Measurements from ENCODE around the gene PAXIP1.
A peak's percentile ranks its signal among the peaks of the same experiment; 100 is the strongest.

Gene PAXIP1

DNA sequence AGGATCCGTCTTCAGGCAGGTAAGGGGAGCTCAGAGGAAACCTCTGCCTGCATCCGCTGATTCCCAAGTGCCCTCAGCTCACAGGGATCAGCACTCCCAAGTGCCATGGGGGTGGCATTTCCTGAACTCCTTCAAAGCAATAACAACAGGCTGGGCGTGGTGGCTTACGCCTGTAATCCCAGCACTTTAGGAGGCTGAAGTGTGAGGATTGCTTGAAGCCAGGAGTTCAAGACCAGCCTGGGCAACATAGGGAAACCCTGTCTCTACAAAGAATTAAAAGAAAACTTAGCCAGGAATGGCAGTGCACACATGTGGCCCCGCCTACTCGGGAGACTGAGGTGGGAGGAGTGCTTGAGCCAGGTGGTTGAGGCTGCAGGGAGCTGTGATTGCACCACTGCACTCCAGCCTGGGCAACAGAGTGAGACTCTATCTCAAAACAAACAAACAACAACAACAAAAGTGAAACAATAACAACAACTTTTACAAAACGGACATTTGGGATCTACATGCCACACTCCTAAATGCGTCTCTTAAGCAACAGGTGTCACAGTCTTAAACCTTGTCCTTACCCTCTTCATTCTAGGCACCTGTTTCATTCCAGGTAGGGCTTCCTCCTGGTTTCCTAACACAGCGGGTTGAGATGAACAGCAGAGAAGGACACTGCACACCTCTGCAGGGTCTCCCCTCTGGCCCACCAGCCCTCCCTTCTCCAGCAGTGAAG lies 73.8 kb downstream of the PAXIP1 start:
- Histone ChIP-seq H3K4me1 (ENCODE audit: control insufficient read depth, insufficient read depth, low read length) (no peaks in the 10 kb centered on the region), H3K4me3 (ENCODE audit: low read depth, low read length) (peak overlapping the region; percentile 43), H3K27ac (ENCODE audit: extremely low read depth, low read depth, low read length) (peak overlapping the region; percentile 0; the same call in 1 of the 2 replicates), H3K36me3 (ENCODE audit: control insufficient read depth in 2 of 2, insufficient read depth in 1 of 2, low read length in 2 of 2) (peaks cover 0 to 3% of the 10 kb centered on the region in 2 experiments; a peak in 1 of 3 replicates), H3K9me3 (ENCODE audit: control insufficient read depth, insufficient read depth, low read depth, low read length) (no peaks in the 10 kb centered on the region)
- CTCF ChIA-PET = interaction anchor here (0.6 to 3.4 kb wide), 7 partner anchors 13 to 905 kb away, joined by 3 to 31 read pairs (median 3); no protein-coding TSS in a partner anchor
- POLR2A ChIA-PET = interaction anchor here (1.0 kb wide), 1 partner anchor 416 kb away, joined by 3 read pairs; no protein-coding TSS in a partner anchor
- 0 out of 2 replicates have a peak, but pooled peaks have one; percentile 25 for TF ChIP-seq KLF7 (tag by site-specific recombination; IDR thresholded peaks at IDR 0.05; ENCODE audit: borderline replicate concordance)
- TF ChIP-seq, protein P1, sequence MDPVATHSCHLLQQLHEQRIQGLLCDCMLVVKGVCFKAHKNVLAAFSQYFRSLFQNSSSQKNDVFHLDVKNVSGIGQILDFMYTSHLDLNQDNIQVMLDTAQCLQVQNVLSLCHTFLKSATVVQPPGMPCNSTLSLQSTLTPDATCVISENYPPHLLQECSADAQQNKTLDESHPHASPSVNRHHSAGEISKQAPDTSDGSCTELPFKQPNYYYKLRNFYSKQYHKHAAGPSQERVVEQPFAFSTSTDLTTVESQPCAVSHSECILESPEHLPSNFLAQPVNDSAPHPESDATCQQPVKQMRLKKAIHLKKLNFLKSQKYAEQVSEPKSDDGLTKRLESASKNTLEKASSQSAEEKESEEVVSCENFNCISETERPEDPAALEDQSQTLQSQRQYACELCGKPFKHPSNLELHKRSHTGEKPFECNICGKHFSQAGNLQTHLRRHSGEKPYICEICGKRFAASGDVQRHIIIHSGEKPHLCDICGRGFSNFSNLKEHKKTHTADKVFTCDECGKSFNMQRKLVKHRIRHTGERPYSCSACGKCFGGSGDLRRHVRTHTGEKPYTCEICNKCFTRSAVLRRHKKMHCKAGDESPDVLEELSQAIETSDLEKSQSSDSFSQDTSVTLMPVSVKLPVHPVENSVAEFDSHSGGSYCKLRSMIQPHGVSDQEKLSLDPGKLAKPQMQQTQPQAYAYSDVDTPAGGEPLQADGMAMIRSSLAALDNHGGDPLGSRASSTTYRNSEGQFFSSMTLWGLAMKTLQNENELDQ (tag by site-specific recombination; IDR thresholded peaks at IDR 0.05; ENCODE audit: low read depth) = no peak
- peak; percentile 56; the same call in 1 of the 2 replicates for TF ChIP-seq ZFP37 (tag by site-specific recombination; IDR thresholded peaks at IDR 0.05)
- peak; percentile 70 for TF ChIP-seq KLF9 (tag by site-specific recombination; IDR thresholded peaks at IDR 0.05; ENCODE audit: low read depth)
- TF ChIP-seq, protein P2, sequence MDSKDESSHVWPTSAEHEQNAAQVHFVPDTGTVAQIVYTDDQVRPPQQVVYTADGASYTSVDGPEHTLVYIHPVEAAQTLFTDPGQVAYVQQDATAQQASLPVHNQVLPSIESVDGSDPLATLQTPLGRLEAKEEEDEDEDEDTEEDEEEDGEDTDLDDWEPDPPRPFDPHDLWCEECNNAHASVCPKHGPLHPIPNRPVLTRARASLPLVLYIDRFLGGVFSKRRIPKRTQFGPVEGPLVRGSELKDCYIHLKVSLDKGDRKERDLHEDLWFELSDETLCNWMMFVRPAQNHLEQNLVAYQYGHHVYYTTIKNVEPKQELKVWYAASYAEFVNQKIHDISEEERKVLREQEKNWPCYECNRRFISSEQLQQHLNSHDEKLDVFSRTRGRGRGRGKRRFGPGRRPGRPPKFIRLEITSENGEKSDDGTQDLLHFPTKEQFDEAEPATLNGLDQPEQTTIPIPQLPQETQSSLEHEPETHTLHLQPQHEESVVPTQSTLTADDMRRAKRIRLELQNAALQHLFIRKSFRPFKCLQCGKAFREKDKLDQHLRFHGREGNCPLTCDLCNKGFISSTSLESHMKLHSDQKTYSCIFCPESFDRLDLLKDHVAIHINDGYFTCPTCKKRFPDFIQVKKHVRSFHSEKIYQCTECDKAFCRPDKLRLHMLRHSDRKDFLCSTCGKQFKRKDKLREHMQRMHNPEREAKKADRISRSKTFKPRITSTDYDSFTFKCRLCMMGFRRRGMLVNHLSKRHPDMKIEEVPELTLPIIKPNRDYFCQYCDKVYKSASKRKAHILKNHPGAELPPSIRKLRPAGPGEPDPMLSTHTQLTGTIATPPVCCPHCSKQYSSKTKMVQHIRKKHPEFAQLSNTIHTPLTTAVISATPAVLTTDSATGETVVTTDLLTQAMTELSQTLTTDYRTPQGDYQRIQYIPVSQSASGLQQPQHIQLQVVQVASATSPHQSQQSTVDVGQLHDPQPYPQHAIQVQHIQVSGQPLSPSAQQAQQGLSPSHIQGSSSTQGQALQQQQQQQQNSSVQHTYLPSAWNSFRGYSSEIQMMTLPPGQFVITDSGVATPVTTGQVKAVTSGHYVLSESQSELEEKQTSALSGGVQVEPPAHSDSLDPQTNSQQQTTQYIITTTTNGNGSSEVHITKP (tag by site-specific recombination; IDR thresholded peaks at IDR 0.05) = peak; percentile 80
- peak; percentile 29; the same call in 1 of the 2 replicates for TF ChIP-seq ZNF76 (tag by site-specific recombination; IDR thresholded peaks at IDR 0.05; ENCODE audit: borderline replicate concordance, low read depth)
- TF ChIP-seq SCRT1 (tag by site-specific recombination; IDR thresholded peaks at IDR 0.05; ENCODE audit: borderline replicate concordance) = peak; percentile 90
- 0 out of 2 replicates have a peak, but pooled peaks have one; percentile 5 for TF ChIP-seq IKZF3 (tag by site-specific recombination; IDR thresholded peaks at IDR 0.05)
- peak; percentile 16; the same call in 1 of the 2 replicates for TF ChIP-seq SP7 (tag by site-specific recombination; IDR thresholded peaks at IDR 0.05)
- peak; percentile 96 for TF ChIP-seq SCRT2 (tag by site-specific recombination; IDR thresholded peaks at IDR 0.05)
- TF ChIP-seq ZBTB17 (tag by site-specific recombination; IDR thresholded peaks at IDR 0.05) = peak; percentile 81
- TF ChIP-seq ZNF266 (tag by site-specific recombination; IDR thresholded peaks at IDR 0.05; ENCODE audit: low read depth) = no peak
- peak; percentile 90 for TF ChIP-seq ZNF121 (tag by site-specific recombination; IDR thresholded peaks at IDR 0.05)
- TF ChIP-seq, protein P3, sequence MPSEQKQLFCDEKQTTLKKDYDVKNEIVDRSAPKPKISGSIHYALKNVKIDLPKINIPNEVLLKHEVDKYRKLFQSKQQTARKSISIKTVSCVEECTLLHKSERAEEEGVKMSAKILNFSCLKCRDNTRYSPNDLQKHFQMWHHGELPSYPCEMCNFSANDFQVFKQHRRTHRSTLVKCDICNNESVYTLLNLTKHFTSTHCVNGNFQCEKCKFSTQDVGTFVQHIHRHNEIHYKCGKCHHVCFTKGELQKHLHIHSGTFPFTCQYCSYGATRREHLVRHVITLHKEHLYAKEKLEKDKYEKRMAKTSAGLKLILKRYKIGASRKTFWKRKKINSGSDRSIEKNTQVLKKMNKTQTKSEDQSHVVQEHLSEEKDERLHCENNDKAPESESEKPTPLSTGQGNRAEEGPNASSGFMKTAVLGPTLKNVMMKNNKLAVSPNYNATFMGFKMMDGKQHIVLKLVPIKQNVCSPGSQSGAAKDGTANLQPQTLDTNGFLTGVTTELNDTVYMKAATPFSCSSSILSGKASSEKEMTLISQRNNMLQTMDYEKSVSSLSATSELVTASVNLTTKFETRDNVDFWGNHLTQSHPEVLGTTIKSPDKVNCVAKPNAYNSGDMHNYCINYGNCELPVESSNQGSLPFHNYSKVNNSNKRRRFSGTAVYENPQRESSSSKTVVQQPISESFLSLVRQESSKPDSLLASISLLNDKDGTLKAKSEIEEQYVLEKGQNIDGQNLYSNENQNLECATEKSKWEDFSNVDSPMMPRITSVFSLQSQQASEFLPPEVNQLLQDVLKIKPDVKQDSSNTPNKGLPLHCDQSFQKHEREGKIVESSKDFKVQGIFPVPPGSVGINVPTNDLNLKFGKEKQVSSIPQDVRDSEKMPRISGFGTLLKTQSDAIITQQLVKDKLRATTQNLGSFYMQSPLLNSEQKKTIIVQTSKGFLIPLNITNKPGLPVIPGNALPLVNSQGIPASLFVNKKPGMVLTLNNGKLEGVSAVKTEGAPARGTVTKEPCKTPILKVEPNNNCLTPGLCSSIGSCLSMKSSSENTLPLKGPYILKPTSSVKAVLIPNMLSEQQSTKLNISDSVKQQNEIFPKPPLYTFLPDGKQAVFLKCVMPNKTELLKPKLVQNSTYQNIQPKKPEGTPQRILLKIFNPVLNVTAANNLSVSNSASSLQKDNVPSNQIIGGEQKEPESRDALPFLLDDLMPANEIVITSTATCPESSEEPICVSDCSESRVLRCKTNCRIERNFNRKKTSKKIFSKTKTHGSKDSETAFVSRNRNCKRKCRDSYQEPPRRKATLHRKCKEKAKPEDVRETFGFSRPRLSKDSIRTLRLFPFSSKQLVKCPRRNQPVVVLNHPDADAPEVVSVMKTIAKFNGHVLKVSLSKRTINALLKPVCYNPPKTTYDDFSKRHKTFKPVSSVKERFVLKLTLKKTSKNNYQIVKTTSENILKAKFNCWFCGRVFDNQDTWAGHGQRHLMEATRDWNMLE (tag by site-specific recombination; conservative IDR thresholded peaks at IDR 0.05; ENCODE audit: low read depth) = no peak
- peak; percentile 13; the same call in 1 of the 2 replicates for TF ChIP-seq ZFHX2 (tag by site-specific recombination; conservative IDR thresholded peaks at IDR 0.05)
- TF ChIP-seq ZBTB48 (tag by site-specific recombination; IDR thresholded peaks at IDR 0.05) = peak; percentile 25; the same call in 1 of the 2 replicates
- TF ChIP-seq, protein P4, sequence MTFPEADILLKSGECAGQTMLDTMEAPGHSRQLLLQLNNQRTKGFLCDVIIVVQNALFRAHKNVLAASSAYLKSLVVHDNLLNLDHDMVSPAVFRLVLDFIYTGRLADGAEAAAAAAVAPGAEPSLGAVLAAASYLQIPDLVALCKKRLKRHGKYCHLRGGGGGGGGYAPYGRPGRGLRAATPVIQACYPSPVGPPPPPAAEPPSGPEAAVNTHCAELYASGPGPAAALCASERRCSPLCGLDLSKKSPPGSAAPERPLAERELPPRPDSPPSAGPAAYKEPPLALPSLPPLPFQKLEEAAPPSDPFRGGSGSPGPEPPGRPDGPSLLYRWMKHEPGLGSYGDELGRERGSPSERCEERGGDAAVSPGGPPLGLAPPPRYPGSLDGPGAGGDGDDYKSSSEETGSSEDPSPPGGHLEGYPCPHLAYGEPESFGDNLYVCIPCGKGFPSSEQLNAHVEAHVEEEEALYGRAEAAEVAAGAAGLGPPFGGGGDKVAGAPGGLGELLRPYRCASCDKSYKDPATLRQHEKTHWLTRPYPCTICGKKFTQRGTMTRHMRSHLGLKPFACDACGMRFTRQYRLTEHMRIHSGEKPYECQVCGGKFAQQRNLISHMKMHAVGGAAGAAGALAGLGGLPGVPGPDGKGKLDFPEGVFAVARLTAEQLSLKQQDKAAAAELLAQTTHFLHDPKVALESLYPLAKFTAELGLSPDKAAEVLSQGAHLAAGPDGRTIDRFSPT (tag by site-specific recombination; IDR thresholded peaks at IDR 0.05) = 0 out of 2 replicates have a peak, but pooled peaks have one; percentile 33
- no peak for TF ChIP-seq ZNF175 (tag by site-specific recombination; IDR thresholded peaks at IDR 0.05)
- TF ChIP-seq KLF8 (tag by site-specific recombination; IDR thresholded peaks at IDR 0.05) = no peak
- TF ChIP-seq, protein P5, sequence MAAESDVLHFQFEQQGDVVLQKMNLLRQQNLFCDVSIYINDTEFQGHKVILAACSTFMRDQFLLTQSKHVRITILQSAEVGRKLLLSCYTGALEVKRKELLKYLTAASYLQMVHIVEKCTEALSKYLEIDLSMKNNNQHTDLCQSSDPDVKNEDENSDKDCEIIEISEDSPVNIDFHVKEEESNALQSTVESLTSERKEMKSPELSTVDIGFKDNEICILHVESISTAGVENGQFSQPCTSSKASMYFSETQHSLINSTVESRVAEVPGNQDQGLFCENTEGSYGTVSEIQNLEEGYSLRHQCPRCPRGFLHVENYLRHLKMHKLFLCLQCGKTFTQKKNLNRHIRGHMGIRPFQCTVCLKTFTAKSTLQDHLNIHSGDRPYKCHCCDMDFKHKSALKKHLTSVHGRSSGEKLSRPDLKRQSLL (tag by site-specific recombination; IDR thresholded peaks at IDR 0.05) = peak; percentile 92
- TF ChIP-seq GLIS2 (tag by site-specific recombination; IDR thresholded peaks at IDR 0.05) = 0 out of 2 replicates have a peak, but pooled peaks have one; percentile 24
